ENCODE measurements around the gene TBCA. TPM values are rescaled to one million over a fixed set of nuclear protein-coding genes. Genes with fewer than 3 reads are reported as not detected.

Gene TBCA
- total RNA-seq, 3 donors from 2014 or later = 79.7 to 136 (median 111) TPM

DNA sequence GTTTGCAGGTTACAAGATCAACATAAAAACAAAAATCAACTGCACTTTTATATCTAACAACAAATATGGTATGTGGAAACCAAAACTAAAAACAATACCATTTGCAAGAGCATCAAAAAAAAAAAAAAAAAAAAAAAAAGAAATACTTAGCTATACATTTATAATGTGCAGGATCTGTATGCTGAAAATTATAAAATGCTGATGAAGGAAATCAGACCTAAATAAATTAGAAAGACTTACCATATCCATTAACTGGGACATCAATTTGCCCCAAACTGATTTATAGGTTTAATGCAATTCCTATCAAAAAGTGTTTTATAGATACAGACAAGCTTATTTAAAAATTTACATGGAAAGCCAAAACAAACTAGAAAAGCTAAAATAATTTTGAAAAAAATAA is 77.2 kb downstream of the TBCA start:
- Histone ChIP-seq H3K9me3 (no peaks in the 10 kb centered on the region), H3K36me3 (ENCODE audit: low read depth) (no peaks in the 10 kb centered on the region), H3K4me3 (no peak overlapping the region), H3K4me1 (ENCODE audit: low read depth) (no peaks in the 10 kb centered on the region)
- TF ChIP-seq CTCF (IDR thresholded peaks at IDR 0.05) = no peak
- intact Hi-C loops (cut with DNase I, micrococcal nuclease) = no loop called here
- DNase-seq = no peak
- ATAC-seq = no peak

DNA sequence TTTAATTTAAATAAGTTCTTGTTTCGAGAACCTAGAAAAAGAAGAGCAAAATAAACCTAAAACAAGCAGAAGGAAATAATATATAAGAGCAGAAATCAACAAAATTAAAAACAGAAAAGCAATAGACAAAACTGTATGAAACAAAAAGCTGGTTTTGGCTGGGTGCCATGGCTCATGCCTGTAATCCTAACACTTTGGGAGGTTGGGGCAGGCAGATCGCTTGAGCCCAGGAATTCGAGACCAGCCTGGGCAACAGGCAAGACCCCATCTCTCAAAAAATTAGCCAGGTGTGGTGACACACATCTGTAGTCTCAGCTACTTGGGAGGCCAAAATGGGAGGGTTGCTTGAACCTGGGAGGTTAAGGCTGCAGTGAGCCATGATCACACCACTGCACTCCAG is 78.4 kb downstream of the TBCA start:
- Histone ChIP-seq H3K9me3 (no peaks in the 10 kb centered on the region), H3K4me3 (no peak overlapping the region), H3K4me1 (ENCODE audit: low read depth) (no peaks in the 10 kb centered on the region), H3K36me3 (ENCODE audit: low read depth) (no peaks in the 10 kb centered on the region)
- intact Hi-C loops (cut with DNase I, micrococcal nuclease) = no loop called here
- TF ChIP-seq CTCF (IDR thresholded peaks at IDR 0.05) = no peak
- ATAC-seq (no peak), DNase-seq (no peak)

DNA sequence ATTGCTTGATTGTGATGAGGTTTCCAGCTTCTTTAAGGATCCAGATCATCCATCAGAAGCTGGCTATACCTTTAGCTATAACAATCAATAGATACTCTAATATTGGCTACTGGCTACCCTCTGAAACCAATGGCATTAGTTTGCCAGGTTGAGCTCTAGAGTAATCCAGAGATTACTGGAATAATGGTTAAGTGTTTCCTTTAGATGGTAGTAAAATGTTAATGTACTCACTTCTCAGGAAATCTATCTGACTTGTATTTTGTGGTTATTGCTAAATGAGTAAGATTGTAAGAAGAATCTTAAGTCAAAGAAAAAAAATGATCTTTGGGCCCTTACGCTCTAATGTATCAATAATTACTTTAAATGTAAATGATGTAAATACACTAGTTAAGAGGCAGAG is 80.0 kb downstream of the TBCA start:
- no peaks in the 10 kb centered on the region for H3K36me3 ChIP-seq (ENCODE audit: low read depth)
- DNase-seq (no peak), ATAC-seq (no peak)
- TF ChIP-seq CTCF (IDR thresholded peaks at IDR 0.05) = no peak
- H3K4me1 ChIP-seq (ENCODE audit: low read depth) = no peaks in the 10 kb centered on the region
- intact Hi-C loops (cut with DNase I, micrococcal nuclease) = no loop called here
- no peaks in the 10 kb centered on the region for H3K9me3 ChIP-seq
- H3K4me3 ChIP-seq = no peak overlapping the region

DNA sequence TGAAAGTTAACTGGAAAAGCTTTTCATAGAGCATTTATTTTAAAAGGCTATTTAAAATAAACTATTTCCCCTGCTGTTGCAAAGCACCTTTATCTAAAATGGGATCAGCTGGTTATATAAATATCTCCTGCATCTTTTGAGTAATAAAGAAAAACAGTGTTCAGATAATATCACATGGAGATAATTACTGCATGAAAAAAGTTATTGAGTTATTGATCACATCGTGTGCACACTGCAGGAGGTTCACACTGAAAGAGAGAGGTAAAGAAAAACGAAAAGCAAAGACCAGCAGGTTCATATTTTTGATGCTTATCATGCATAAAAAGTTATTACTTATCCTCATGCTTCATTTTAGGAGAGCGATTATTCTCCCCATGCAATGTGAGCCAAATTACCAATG is 82.2 kb downstream of the TBCA start:
- no peak for TF ChIP-seq CTCF (IDR thresholded peaks at IDR 0.05)
- Histone ChIP-seq H3K9me3 (no peaks in the 10 kb centered on the region), H3K4me3 (no peak overlapping the region), H3K36me3 (ENCODE audit: low read depth) (no peaks in the 10 kb centered on the region), H3K4me1 (ENCODE audit: low read depth) (no peaks in the 10 kb centered on the region)
- ATAC-seq (no peak), DNase-seq (no peak)
- intact Hi-C loops (cut with DNase I, micrococcal nuclease) = no loop called here

GRCh38 chr5:77683171-77683732 is 92.9 kb downstream of the TBCA start:
- H3K36me3 ChIP-seq (ENCODE audit: low read depth) = no peaks in the 10 kb centered on the region
- DNase-seq (no peak), ATAC-seq (no peak)
- no peaks in the 10 kb centered on the region for H3K9me3 ChIP-seq
- TF ChIP-seq CTCF (IDR thresholded peaks at IDR 0.05) = no peak
- no peak overlapping the region for H3K4me3 ChIP-seq
- intact Hi-C loops (cut with DNase I, micrococcal nuclease) = no loop called here
- no peaks in the 10 kb centered on the region for H3K4me1 ChIP-seq (ENCODE audit: low read depth)

- Histone ChIP-seq H3K4me3 (no peak overlapping the region), H3K36me3 (ENCODE audit: low read depth) (no peaks in the 10 kb centered on the region), H3K9me3 (no peaks in the 10 kb centered on the region), H3K4me1 (ENCODE audit: low read depth) (no peaks in the 10 kb centered on the region)
- ATAC-seq (no peak), DNase-seq (no peak)
- no peak for TF ChIP-seq CTCF (IDR thresholded peaks at IDR 0.05)
- intact Hi-C loops (cut with DNase I, micrococcal nuclease) = no loop called here
Measured at GRCh38 chr5:77670526-77670925, 105.6 kb downstream of the TBCA start.

Data from mucosa of descending colon (tissue), 3 donors.